WI38 (cell line): Measurements from ENCODE around the gene CACNB3.

Experiments
- H3K4me3 ChIP-seq: 2 replicates; pipeline ENCODE4 v1.5.1; 2011; ENCODE audit warnings: low read depth, mild to moderate bottlenecking, control low read depth, low read length
- CTCF ChIP-seq: IDR thresholded peaks from 2 replicates; pipeline ENCODE4 v1.5.1; 2012; ENCODE audit warnings: low read depth, mild to moderate bottlenecking, control low read depth, low read length

CACNB3 gene

GRCh38 chr12:48822711-48823110, 4.4 kb downstream of the CACNB3 start:
- TF ChIP-seq CTCF = no peak
- no peak overlapping the region for H3K4me3 ChIP-seq

- no peak overlapping the region for H3K4me3 ChIP-seq
- TF ChIP-seq CTCF = no peak
Measured at GRCh38 chr12:48823281-48823680, 5.0 kb downstream of the CACNB3 start.

- H3K4me3 ChIP-seq = no peak overlapping the region
- TF ChIP-seq CTCF = no peak
Measured at GRCh38 chr12:48824112-48824511, 5.8 kb downstream of the CACNB3 start.

- H3K4me3 ChIP-seq = no peak overlapping the region
- no peak for TF ChIP-seq CTCF
Measured at GRCh38 chr12:48824905-48825304, 6.6 kb downstream of the CACNB3 start.

- no peak for TF ChIP-seq CTCF
Measured at GRCh38 chr12:48826209-48826855, 8.0 kb downstream of the CACNB3 start.

GRCh38 chr12:48827026-48827425, 8.7 kb downstream of the CACNB3 start:
- TF ChIP-seq CTCF = no peak
- no peak overlapping the region for H3K4me3 ChIP-seq

More at GRCh38 chr12:48826209-48826855, 8.0 kb downstream of the CACNB3 start:
- no peak overlapping the region for H3K4me3 ChIP-seq

GRCh38 chr12:48827513-48828096, 9.3 kb downstream of the CACNB3 start:
- TF ChIP-seq CTCF = no peak
- no peak overlapping the region for H3K4me3 ChIP-seq
